HepG2 (cell line): ENCODE measurements around the gene PAQR6. TPM values are rescaled to one million over a fixed set of nuclear protein-coding genes. Genes with fewer than 3 reads are reported as not detected.

Source experiments
- ARID5B ChIP-seq: IDR thresholded peaks from 2 replicates; pipeline ENCODE4 v1.4.0; 2020; ENCODE audit warnings: mild to moderate bottlenecking, missing genetic modification reagents
- CBX5 ChIP-seq: sonication (generic); formaldehyde crosslinking; IDR thresholded peaks from 2 replicates; pipeline ENCODE4 v1.4.0; 2020; ENCODE audit warnings: missing genetic modification reagents, borderline replicate concordance
- FOXO4 ChIP-seq: sonication (generic); formaldehyde crosslinking; conservative IDR thresholded peaks from 2 replicates; pipeline ENCODE4 v1.8.1; 2023; ENCODE audit warnings: missing genetic modification reagents
- GMEB2 ChIP-seq: IDR thresholded peaks from 2 replicates; pipeline ENCODE4 v1.6.1; 2016; ENCODE audit warnings: missing biosample characterization, missing genetic modification reagents, low read depth
- HMG20B ChIP-seq: conservative IDR thresholded peaks from 2 replicates; pipeline ENCODE4 v1.6.1; 2016; ENCODE audit warnings: missing genetic modification reagents, missing compliant biosample characterization
- KDM3A ChIP-seq: IDR thresholded peaks from 2 replicates; pipeline ENCODE4 v1.6.1; 2018; ENCODE audit warnings: low read depth, missing compliant biosample characterization
- MED1 ChIP-seq: sonication (generic); formaldehyde crosslinking; IDR thresholded peaks from 2 replicates; pipeline ENCODE4 v1.4.0; 2020; ENCODE audit warnings: missing genetic modification reagents
- MEIS1 ChIP-seq: sonication (generic); formaldehyde crosslinking; IDR thresholded peaks from 2 replicates; pipeline ENCODE4 v1.9.0; 2021; ENCODE audit warnings: mild to moderate bottlenecking, missing genetic modification reagents, moderate library complexity, borderline replicate concordance
- MIXL1 ChIP-seq: IDR thresholded peaks from 2 replicates; pipeline ENCODE4 v1.6.1; 2016
- NCOR1 ChIP-seq: fragments of 200-600 bp; sonication (generic); IDR thresholded peaks from 2 replicates; pipeline ENCODE4 v1.7.0; 2017; ENCODE audit warnings: antibody characterized with exemption, low read length, borderline replicate concordance
- PCBP1 ChIP-seq: fragments of 200-400 bp; formaldehyde crosslinking; IDR thresholded peaks from 2 replicates; pipeline ENCODE4 v1.6.1; 2017; ENCODE audit warnings: mild to moderate bottlenecking, low read depth, low read length, borderline replicate concordance
- POLR2AphosphoS2 ChIP-seq: IDR thresholded peaks from 2 replicates; pipeline ENCODE4 v1.6.1; 2011; ENCODE audit warnings: low read depth, low read length, improper control_type of control experiment
- PPARG ChIP-seq: conservative IDR thresholded peaks from 2 replicates; pipeline ENCODE4 v1.6.1; 2016; ENCODE audit warnings: missing biosample characterization, missing genetic modification reagents
- RORA ChIP-seq: sonication (generic); formaldehyde crosslinking; IDR thresholded peaks from 2 replicates; pipeline ENCODE4 v1.5.0; 2020; ENCODE audit warnings: mild to moderate bottlenecking, missing genetic modification reagents, moderate library complexity
- ZBTB21 ChIP-seq: sonication (generic); formaldehyde crosslinking; IDR thresholded peaks from 2 replicates; pipeline ENCODE4 v1.4.0; 2020; ENCODE audit warnings: missing genetic modification reagents
- ZNF451 ChIP-seq: sonication (generic); formaldehyde crosslinking; IDR thresholded peaks from 2 replicates; pipeline ENCODE4 v1.5.0; 2020; ENCODE audit warnings: mild to moderate bottlenecking, missing genetic modification reagents
- ZSCAN20 ChIP-seq: sonication (generic); formaldehyde crosslinking; IDR thresholded peaks from 2 replicates; pipeline ENCODE4 v1.4.0; 2020; ENCODE audit warnings: missing genetic modification reagents, mild to moderate bottlenecking, borderline replicate concordance
- polyA plus RNA-seq, 8 experiments: library from polyadenylated mRNA; depleted of rRNA in 3 of 8; stranded (reverse) in 7 of 8; unstranded in 1 of 8; fragments of >200 nt; fragmentation: Illumina TruSeq in 4 of 8; extraction: Trizol in 4 of 8; gene quantifications; 2 replicates each; pipeline versions ENCODE4 v1.2.1 to v1.2.3, GENCODE V29; 2011 to 2016; ENCODE audit warnings: low read depth in 4 of 8, missing spikeins in 1 of 8, mixed read lengths in 1 of 8; ENCODE audit not compliant: insufficient read depth in 1 of 8
- total RNA-seq, 5 experiments: library from RNA; depleted of rRNA; stranded (reverse); fragments of >200 nt; fragmentation: Illumina TruSeq; extraction: Trizol; gene quantifications; 2 replicates each; pipeline ENCODE4 v1.2.3, GENCODE V29; 2016; ENCODE audit warnings: low read depth in 1 of 5
- TF ChIP-seq, protein P1 (sequence below): sonication (generic); formaldehyde crosslinking; IDR thresholded peaks from 2 replicates; pipeline ENCODE4 v1.4.0; 2020; ENCODE audit warnings: missing genetic modification reagents, borderline replicate concordance

The PAQR6 gene
- total and polyA plus RNA-seq, 2 of the 13 experiments (the other 11 are each of a cell fraction or from before 2014, with no cell fraction given): 0.82 to 1.4 TPM

GRCh38 chr1:156193488-156194299 lies 54.2 kb downstream of the PAQR6 start, which contains the start of gene SLC25A44 (continued):
- TF ChIP-seq POLR2AphosphoS2: no peak
- no peak for TF ChIP-seq MEIS1 (CRISPR knock-in tag)
- TF ChIP-seq, protein P1, sequence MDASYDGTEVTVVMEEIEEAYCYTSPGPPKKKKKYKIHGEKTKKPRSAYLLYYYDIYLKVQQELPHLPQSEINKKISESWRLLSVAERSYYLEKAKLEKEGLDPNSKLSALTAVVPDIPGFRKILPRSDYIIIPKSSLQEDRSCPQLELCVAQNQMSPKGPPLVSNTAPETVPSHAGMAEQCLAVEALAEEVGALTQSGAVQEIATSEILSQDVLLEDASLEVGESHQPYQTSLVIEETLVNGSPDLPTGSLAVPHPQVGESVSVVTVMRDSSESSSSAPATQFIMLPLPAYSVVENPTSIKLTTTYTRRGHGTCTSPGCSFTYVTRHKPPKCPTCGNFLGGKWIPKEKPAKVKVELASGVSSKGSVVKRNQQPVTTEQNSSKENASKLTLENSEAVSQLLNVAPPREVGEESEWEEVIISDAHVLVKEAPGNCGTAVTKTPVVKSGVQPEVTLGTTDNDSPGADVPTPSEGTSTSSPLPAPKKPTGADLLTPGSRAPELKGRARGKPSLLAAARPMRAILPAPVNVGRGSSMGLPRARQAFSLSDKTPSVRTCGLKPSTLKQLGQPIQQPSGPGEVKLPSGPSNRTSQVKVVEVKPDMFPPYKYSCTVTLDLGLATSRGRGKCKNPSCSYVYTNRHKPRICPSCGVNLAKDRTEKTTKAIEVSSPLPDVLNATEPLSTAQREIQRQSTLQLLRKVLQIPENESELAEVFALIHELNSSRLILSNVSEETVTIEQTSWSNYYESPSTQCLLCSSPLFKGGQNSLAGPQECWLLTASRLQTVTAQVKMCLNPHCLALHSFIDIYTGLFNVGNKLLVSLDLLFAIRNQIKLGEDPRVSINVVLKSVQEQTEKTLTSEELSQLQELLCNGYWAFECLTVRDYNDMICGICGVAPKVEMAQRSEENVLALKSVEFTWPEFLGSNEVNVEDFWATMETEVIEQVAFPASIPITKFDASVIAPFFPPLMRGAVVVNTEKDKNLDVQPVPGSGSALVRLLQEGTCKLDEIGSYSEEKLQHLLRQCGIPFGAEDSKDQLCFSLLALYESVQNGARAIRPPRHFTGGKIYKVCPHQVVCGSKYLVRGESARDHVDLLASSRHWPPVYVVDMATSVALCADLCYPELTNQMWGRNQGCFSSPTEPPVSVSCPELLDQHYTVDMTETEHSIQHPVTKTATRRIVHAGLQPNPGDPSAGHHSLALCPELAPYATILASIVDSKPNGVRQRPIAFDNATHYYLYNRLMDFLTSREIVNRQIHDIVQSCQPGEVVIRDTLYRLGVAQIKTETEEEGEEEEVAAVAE: peak; percentile 82; the same call in 1 of the 2 replicates
- no peak for TF ChIP-seq FOXO4 (CRISPR knock-in tag)
- TF ChIP-seq ARID5B (CRISPR knock-in tag): peak; percentile 27; the same call in 1 of the 2 replicates
- TF ChIP-seq PCBP1: no peak
- TF ChIP-seq MIXL1 (CRISPR knock-in tag): peak; percentile 75; the same call in 1 of the 2 replicates
- peak; percentile 40; the same call in 1 of the 2 replicates for TF ChIP-seq CBX5 (CRISPR knock-in tag)
- no peak for TF ChIP-seq KDM3A
- no peak for TF ChIP-seq NCOR1
- no peak for TF ChIP-seq RORA (CRISPR knock-in tag)
- TF ChIP-seq ZNF451 (CRISPR knock-in tag): 0 out of 2 replicates have a peak, but pooled peaks have one; percentile 2
- no peak for TF ChIP-seq MED1 (CRISPR knock-in tag)
- TF ChIP-seq HMG20B: no peak
- TF ChIP-seq PPARG (CRISPR knock-in tag): peak; percentile 27; the same call in 1 of the 2 replicates
- no peak for TF ChIP-seq GMEB2
- TF ChIP-seq ZSCAN20: no peak
- TF ChIP-seq ZBTB21 (CRISPR knock-in tag): peak; percentile 78; the same call in 1 of the 2 replicates
